Measurements from ENCODE around the gene PARL. TPM values are rescaled to one million over a fixed set of nuclear protein-coding genes. Genes with fewer than 3 reads are reported as not detected.

PARL gene
- total and polyA plus RNA-seq, 9 of the 15 experiments (the other 6 are each of a cell fraction or from before 2014, with no cell fraction given) = 39.5 to 82.4 (median 57.4) TPM

- TF ChIP-seq, protein P1, sequence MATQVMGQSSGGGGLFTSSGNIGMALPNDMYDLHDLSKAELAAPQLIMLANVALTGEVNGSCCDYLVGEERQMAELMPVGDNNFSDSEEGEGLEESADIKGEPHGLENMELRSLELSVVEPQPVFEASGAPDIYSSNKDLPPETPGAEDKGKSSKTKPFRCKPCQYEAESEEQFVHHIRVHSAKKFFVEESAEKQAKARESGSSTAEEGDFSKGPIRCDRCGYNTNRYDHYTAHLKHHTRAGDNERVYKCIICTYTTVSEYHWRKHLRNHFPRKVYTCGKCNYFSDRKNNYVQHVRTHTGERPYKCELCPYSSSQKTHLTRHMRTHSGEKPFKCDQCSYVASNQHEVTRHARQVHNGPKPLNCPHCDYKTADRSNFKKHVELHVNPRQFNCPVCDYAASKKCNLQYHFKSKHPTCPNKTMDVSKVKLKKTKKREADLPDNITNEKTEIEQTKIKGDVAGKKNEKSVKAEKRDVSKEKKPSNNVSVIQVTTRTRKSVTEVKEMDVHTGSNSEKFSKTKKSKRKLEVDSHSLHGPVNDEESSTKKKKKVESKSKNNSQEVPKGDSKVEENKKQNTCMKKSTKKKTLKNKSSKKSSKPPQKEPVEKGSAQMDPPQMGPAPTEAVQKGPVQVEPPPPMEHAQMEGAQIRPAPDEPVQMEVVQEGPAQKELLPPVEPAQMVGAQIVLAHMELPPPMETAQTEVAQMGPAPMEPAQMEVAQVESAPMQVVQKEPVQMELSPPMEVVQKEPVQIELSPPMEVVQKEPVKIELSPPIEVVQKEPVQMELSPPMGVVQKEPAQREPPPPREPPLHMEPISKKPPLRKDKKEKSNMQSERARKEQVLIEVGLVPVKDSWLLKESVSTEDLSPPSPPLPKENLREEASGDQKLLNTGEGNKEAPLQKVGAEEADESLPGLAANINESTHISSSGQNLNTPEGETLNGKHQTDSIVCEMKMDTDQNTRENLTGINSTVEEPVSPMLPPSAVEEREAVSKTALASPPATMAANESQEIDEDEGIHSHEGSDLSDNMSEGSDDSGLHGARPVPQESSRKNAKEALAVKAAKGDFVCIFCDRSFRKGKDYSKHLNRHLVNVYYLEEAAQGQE (IDR thresholded peaks at IDR 0.05; ENCODE audit: borderline replicate concordance) = peak; percentile 46; the same call in 1 of the 2 replicates
- TF ChIP-seq, protein P1 (CRISPR knock-in tag; IDR thresholded peaks at IDR 0.05; ENCODE audit: low read depth) = peak; percentile 83; the same call in 1 of the 2 replicates
- TF ChIP-seq LARP7 (IDR thresholded peaks at IDR 0.05) = no peak; the same call in 1 of the 2 replicates
- peak in 1 of 2 experiments; percentile 43; a peak in 1 of 4 replicates for TF ChIP-seq CSDE1 (IDR thresholded peaks at IDR 0.05)
- TF ChIP-seq POLR2A (conservative IDR thresholded peaks at IDR 0.05) = peak; percentile 94
- TF ChIP-seq NFATC3 (IDR thresholded peaks at IDR 0.05) = no peak
- TF ChIP-seq ZNF140 (CRISPR knock-in tag; IDR thresholded peaks at IDR 0.05) = no peak
- TF ChIP-seq SREBF2 (CRISPR knock-in tag; IDR thresholded peaks at IDR 0.05) = no peak
- TF ChIP-seq TSC22D4 (tag; IDR thresholded peaks at IDR 0.05) = no peak
- no peak for TF ChIP-seq BCOR (IDR thresholded peaks at IDR 0.05)
- peak in 1 of 2 experiments; percentile 90; a peak in 1 of 4 replicates for TF ChIP-seq KDM4B (IDR thresholded peaks at IDR 0.05; ENCODE audit: borderline replicate concordance in 2 of 2, low read depth in 1 of 2)
- TF ChIP-seq, protein P2, sequence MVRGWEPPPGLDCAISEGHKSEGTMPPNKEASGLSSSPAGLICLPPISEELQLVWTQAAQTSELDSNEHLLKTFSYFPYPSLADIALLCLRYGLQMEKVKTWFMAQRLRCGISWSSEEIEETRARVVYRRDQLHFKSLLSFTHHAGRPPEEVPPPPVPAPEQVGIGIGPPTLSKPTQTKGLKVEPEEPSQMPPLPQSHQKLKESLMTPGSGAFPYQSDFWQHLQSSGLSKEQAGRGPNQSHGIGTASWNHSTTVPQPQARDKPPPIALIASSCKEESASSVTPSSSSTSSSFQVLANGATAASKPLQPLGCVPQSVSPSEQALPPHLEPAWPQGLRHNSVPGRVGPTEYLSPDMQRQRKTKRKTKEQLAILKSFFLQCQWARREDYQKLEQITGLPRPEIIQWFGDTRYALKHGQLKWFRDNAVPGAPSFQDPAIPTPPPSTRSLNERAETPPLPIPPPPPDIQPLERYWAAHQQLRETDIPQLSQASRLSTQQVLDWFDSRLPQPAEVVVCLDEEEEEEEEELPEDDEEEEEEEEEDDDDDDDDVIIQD (CRISPR knock-in tag; IDR thresholded peaks at IDR 0.05) = no peak
- TF ChIP-seq, protein P3, sequence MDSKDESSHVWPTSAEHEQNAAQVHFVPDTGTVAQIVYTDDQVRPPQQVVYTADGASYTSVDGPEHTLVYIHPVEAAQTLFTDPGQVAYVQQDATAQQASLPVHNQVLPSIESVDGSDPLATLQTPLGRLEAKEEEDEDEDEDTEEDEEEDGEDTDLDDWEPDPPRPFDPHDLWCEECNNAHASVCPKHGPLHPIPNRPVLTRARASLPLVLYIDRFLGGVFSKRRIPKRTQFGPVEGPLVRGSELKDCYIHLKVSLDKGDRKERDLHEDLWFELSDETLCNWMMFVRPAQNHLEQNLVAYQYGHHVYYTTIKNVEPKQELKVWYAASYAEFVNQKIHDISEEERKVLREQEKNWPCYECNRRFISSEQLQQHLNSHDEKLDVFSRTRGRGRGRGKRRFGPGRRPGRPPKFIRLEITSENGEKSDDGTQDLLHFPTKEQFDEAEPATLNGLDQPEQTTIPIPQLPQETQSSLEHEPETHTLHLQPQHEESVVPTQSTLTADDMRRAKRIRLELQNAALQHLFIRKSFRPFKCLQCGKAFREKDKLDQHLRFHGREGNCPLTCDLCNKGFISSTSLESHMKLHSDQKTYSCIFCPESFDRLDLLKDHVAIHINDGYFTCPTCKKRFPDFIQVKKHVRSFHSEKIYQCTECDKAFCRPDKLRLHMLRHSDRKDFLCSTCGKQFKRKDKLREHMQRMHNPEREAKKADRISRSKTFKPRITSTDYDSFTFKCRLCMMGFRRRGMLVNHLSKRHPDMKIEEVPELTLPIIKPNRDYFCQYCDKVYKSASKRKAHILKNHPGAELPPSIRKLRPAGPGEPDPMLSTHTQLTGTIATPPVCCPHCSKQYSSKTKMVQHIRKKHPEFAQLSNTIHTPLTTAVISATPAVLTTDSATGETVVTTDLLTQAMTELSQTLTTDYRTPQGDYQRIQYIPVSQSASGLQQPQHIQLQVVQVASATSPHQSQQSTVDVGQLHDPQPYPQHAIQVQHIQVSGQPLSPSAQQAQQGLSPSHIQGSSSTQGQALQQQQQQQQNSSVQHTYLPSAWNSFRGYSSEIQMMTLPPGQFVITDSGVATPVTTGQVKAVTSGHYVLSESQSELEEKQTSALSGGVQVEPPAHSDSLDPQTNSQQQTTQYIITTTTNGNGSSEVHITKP (IDR thresholded peaks at IDR 0.05; ENCODE audit: partially characterized antibody) = no peak
These were observed at the start of gene PARL (continued) for GRCh38 chr3:183884427-183885296.
